Measurements from ENCODE around the gene PRRX1.

PRRX1 gene

DNA sequence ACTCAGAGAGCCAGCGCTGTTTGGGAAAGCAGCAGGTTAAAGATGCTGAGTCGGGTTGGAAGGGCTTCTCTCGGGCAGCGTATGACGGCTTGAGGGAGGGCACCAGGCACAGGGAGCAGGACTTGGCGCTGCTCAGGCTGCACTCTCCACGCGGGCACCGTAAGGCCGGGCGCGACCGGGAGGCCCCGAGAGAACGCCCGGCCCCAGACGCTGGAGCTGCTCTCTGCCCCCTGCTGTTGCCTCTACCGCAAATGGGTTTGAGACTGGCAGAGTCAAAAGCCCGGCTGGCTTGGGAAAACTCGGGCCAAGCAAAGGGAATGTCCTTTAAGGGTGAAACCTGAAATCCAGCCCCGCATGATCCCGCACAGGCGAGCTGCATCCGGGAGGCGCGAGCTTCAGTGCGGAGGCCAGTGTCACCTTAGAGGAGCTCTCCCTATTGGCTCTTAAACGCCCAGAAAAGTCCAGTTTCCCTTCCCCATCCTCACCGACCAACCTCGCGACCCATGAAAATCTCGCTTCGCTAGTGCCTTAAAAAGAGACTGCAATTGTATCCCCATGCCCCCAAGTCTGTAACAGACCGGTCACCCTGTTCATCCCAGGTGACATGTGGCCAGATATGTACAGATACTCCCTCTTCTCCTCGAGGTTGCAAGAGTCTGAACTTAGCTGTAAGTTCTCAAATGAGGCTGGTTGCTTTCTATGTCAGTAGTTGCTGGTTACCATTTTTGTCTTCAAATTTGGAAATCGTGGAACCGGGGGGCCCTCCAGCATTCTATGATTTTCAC is 1.1 kb downstream of the PRRX1 start:
- DNase-seq: no peak

DNA sequence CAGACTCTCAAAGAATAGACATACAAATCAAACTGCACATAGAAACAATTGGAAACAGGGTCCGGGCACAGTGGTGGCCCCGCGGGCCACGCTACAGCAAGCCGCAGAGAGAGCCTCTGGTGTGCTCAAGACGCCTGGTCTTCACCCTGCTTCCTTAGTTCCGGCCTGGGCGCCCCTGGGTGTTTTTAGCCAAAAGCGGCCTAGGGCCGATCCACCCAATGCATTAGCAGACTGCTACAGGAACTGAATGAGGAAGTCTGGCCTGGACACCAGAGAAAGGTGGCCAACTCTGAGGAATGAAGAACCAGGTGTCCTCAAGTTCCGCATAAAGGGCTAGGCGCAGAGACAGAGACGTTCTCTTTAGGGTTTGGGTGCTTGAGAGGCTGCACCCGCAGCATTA is 1.7 kb downstream of the PRRX1 start:
- DNase-seq: no peak

DNA sequence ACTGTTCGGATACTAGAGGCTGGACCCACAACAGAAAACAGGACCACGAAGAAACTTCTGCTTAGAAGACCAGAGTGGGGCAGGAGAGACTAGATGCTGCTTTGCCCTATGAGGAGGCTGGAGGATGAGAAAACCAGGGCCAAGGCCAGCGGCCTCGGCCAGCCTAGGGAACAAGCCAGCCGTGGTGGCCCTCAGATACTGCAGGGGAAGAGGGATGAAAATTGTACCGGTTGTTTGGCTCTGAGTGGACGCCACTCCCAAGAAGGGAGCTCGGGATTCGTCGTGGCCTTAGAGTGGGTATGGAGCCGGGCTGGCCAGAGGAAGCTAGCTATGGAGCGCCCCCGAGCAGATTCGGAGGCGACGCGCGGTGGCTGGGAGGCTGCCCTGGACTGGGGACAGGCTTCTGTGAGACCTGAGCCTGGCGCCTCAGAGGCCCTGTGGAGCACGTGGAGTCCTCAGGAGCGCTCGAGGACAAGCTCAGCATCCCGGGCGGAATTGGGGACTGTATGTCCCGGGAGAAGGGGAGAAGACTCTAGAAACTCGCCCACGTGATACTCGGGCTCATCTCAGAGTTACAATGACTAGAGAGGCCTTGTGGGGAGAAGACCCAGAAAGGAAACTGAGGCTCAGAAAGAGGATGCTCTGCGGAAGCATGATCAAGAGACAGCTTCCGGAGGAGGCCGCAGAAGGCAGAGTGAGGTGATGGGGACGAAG is 2.8 kb downstream of the PRRX1 start:
- DNase-seq: no peak

DNA sequence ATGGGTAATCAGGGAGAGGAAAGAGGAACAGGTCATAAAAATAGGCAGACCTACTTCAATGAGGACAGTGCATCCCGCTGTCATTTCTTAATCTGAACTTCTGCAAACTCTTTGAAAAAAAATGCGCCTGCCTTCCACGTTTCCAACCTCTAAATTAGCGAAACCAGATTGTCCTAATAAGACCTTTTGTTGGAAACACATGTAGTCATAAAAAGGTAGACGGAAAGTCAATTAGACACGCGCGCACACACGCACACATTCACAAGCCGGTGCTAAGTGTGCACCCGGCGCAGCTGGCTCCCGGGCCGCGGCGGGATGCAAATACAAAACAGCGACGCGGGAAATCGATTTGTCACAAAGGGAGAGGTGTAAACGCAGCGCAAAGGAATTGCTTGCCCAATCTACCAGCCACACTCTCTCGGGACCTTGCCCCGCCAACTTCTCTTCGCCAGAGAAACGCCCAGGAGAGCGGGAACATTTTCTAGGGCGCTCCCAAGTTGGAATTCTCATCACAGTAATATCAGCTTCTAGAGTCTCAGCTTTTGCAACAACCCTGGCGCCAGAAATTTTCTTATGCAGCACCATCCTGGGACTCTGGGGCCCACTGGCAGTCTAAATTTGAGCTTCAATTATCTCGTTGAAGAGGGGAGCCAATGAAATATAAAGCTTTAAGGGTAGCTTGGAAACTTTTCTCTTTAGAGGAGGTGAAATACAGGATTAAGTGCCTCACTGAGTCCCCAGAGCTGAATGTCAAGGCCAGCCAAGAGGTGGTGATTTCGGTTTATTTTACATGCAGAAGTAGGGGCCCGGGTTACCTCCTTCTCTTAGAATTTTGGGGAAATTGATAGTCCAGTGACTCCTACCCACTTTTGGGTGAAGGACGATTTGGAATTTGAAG is 4.5 kb downstream of the PRRX1 start:
- DNase-seq: no peak

DNA sequence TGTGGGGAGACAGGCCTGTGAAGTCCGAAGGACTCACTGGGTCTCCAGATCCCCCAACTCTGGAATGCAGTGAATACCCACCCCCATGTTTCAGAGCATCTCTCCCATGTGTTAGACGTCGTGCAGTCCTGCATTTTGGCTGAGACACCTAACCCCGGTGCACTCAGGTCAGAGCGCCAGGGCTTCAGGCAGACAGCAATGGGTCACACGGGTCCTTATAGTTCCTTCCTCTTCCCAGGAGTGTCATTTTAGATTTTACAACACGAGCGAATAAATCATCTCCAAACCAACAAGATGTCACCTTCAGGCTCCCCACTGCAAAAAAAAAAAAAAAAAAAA is 5.1 kb downstream of the PRRX1 start:
- no peak for DNase-seq

DNA sequence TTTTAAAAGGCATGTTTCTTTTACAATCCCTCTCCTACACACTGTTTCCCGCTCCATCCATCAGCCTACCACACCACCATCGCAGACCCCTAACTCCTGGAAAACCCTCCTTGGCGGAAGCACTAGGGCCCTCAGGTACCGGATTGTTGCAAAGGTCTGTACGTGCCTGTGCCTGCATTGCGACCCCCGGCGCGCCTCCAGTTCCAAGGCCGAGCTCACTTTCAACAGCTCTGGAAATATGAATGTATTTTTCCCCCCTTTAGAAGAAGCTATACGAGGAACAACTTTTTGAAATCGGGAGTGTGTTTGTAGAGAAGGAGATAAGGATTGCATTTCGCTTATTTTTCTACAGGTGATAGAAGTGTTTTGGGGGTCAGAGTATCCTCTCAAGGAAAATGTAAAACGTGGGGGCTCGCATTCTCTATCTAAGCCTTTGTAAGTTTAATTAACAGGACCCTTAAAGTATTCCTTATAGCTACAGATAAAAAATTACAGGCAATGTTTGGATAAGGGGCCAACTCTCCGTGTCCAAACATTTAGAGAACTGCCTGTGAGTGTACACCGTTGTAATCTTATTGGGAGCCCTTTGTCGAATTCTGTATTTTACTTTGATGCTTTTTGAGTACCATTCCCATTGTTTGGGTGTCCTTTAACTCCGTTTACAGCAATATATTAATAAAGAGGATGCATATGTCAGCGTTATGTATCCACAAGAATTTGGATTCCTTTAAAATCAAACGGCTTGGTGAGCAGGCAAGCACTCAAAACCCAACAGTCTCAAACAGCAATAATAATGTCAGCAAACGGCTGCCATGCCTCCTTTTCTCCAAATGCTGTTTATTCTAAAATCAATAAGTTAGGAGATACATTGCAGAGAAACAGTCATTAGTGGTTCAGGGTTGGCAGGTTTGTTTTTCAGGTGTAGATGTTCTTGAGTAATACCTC is 5.9 kb downstream of the PRRX1 start:
- DNase-seq: no peak

DNA sequence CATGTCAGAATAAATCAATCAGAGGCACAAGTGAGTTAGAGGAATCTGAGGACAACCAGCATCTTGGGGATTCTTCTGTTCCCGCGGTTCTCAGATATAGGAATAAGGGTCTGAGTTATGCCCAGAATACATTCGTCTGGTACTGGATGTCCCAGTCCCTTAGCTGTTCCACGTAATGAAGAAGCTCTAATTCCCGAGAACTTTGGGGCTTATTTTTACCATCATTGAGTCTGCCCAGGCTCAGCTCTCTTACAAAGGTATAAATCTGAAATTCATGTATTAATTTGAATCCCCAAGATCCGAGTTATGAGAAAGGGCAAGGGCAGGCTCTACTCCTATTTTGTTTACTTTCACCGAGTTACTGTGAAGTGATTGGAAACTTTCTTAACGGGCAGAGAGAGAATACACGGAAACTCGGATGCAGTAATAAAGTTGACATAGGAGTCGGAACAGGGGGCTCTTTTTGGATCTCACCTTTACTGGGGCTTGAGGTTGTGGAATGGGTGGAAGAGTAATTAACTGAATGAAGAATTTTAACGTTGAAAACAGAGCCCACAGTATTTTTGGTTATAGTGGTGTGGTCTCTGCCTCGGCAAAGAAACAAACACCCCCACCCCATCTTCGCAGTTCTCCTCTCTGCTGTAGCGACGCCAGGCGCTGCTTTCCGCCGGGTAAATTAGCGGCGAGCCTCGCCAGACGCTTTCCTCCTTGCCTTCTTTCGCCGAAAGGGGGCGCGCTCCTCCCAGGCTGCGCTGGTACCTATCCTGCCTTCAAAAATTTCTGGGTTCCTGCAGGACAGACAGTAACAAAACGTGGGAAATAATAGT is 7.1 kb downstream of the PRRX1 start:
- DNase-seq: no peak

DNA sequence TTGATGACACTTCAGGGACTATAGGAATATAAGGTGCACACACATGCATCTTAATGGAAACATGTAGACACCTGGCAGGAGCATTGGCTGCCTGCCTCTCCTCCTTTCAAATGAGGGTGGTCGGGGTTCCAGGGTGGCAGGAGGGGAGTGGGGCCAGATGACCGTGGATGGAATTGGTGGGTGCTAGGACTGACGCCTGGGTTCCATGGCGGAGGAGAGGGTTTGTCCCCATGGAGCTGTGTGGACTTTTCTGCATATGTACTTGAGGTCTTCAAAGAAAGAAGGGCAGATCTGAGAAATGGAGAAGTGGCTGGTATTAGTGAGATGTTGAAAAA is 7.7 kb downstream of the PRRX1 start:
- no peak for DNase-seq

DNA sequence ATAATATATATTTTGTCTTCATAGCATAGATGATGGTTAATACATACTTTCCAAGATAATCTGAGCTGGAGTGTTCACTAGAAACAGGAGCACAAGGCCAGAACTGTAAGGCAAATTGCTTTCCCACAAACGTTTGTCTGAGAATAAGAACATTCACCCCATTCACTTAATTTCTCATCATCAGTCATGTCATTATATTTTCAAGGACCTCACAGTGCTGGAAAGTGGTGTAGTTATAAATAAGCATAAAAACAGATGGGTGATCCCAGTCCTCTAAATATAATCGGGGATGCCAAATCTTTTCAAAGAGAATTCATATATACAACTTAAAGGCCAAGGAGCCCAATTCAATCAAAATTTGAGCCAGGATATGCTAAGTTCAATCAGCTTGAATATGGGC is 8.4 kb downstream of the PRRX1 start:
- no peak for DNase-seq

DNA sequence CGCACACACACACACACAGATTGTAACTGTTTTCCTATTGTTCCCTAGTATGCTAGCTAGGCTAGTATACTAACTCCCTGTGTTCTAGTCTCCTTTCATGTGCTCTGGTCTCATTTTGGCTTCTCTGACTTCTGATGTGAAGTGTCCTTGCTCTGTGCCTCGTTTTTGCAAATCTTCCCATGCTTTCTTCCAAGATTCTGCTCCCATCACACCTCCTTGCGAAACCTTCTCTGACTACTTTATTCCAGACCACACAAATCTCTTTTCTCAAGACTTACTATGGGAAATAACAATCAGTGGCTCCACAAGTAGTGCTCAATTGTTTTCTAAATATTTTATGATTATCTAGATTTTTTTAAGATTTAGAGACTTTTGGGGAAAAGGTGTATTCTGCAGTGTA is 10.3 kb downstream of the PRRX1 start:
- no peak for DNase-seq

DNA sequence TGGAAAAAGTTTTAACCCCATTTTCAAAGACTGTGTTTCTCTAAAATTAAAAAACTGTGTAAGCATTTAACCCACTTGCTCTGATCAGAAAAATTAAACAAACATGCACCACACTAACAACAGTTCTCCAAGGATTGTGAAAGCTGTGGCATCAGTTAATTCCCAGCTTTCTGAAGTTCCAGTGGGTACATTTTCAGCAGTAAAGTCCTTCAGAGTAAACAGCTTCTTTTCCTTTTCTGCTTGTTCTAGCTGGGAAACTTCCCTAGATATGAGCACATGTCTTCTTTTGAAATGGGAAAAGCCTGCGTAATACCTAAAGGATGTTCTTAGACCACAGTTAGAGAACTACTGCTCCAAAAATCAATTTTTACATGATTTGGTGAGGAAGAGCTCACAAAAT is 11.1 kb downstream of the PRRX1 start:
- no peak for DNase-seq

DNA sequence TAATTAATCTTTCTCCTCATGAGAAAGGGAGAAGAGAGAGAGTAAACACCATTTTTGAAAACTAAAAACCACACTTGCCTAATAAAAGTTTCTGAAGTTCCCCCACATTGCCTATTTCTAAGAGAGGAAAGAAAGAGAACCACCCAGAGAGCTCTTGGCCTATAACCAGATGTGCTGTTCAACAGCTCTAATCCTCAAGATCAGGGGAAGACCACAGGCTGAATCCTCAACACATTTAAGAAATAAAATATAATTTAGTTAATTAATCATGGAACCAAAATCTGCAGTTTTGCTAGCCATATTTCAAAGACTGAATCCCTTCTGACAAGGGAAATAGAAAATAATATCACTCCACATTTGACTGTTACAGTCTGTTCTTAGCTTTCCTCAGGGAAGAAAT is 11.9 kb downstream of the PRRX1 start:
- DNase-seq: no peak

DNA sequence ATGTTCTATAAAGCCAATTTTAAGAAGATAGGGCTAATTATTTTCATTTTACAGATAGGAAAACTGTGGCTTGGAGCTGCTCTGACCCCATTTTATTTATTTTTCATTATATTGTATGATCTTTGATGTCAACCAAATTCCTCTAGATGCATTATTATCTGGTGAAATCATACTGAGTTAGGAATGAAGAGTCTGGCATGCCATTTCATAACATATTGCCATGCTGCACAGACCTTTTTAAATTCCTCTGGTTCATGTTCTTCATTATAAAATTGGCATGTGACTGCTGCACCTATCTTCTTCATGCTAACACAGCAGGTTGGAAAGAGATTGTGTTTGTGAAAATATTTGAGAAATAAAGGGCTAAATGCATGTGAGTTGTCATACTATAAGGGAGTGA is 12.7 kb downstream of the PRRX1 start:
- DNase-seq: no peak

DNA sequence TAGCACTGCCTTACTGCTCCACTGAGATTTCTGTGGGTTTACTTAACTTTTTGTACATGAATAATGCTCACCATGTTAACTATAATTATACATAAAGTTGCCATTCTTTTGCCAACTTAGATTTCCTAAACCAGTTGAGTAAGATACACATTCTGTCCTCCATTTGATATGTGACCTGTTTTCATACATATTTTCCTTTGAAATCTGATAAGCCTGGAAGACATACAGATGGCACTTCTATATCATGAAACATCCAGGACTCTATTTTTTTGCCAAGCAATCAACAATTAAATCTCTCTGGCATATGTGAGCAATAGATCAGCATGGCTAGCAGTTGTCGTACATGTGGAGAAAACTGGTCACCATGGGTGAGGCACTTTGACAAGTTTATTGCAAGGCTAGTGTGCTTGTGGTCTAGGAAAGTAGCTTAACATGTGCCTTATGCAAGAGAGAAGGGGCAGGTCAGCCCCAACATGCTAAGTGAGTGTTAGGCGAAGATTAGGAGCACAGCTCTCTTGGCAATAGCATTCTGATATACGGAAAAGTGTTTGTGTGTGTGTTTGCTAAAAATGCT is 14.2 kb downstream of the PRRX1 start:
- no peak for DNase-seq

DNA sequence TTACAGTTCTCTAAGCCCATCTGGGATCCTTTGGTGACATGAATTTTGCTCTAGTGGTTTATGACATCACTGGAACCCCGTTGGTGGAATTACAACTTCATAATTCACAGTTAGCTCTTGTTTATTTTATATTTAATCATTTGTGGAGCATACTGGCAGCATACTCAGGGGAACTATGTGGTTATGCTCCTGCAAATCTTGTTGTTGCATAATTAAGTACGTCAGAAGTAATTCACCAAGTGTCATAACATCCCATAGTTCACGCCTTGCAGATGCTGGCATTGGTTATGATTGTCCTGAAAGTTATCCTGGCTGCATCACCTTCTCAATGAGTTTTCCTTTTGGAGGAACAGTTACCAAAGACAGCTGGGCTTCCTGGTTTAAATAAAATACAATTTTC is 16.5 kb downstream of the PRRX1 start:
- DNase-seq: no peak

DNA sequence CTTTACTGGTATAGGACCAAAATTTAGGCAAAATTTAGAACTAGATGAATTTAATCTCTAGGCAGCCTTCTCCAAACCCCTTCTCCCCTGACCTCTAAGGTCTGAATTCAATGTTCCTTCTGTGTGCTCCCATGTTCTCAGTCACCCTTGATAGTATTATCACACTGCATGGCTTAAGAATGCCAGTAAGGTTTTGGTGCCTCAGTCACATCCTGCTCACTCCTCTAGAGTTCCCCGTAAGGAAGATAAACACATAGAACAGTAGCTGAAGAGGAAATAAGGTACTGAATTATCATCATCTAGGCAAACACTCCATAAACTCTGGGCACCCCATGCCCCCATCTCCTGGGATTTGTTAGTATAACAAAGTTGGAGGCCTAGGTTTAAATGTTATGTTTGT is 18.2 kb downstream of the PRRX1 start:
- DNase-seq: no peak

DNA sequence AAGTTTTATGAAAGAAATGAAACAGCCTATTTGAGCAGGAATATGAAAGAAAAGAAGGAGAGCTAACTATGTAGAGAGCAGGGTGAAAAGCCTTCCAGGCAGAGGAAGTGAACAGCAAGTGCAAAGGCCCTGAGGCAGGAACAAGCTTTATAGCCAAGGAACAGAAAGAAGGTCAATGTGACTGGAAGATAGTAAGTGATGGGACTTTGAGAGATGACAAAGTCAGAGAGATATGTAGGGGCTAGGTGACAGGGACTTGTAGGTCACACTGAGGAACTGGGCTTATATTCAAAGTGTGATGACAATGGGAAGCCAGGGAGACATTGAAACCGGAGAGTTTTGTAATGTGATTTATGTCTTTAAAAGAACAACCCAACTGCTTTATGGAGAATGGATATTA is 18.9 kb downstream of the PRRX1 start:
- no peak for DNase-seq

DNA sequence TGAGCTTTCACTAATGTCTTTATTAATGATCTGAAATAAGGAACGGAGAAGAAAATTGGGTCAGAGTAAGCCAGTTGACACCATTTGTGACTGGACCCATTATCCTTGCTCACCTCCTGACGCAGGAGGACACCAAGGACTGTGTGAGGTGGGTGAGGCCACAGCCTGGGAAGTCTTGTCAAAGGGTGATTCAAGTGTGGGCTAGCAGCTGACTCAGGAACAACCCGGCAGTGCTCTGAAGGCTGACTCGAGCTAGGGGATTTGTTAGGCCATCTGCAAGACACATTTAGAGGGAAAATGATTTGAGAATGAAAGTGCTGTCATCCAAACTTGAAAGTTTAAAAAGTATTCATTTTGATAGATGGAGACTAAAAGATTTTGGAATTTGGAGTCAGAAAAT is 21.2 kb downstream of the PRRX1 start:
- no peak for DNase-seq

DNA sequence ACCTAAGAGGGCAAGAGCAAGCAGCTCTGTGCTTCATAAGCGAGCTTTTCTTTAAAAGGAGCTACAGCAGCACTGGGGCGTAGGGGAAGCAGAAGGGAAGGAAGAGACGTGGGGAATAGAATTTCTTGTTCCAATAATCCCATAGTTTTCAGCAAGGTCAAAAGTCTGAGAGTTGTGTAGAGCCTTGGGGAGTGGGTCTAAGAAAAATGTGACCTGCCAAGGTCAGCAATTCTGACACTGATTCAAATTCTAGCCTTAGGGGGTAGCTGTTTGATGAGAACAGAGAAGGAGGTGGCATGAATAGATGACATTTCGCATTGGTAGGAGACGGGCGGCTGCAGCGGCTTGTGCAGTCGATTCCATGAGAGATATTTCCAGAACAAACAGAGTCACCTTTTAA is 22.4 kb downstream of the PRRX1 start:
- no peak for DNase-seq

DNA sequence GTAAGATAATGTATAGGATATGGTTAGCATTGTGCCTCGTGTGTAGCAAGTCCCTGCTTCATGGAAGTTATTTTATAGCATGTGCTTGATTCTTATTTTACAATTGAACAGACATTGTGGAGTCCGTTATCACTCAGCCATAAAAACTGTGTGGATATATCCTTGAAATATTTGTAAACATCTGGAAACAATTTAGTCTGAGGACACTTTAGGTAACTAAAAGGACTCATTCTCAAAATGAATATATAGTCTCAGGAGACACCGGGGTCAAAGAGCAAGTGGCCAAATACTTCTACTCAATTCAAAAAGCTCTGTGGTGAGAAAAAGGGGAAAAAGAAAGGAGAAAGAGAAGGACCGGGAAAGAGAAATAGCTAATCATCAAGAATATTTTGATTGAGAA is 23.7 kb downstream of the PRRX1 start:
- no peak for DNase-seq

DNA sequence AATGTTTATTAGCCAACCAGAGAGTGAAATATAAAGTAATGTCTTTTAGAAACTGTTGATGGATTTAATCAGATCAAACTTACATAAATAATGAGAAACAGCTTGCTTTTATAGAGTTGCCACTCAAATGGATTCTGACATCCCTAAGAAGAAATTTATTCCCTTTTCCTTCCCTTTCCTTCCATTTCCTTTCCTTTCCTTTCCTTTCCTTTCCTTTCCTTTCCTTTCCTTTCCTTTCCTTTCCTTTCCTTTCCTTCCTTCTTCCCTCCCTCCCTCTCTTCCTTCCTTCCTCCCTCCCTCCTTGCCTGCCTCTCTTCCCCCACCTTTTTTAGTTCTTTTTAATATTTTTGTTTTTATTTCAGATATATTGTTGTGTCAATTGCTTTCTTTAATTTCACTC is 27.3 kb downstream of the PRRX1 start:
- DNase-seq: no peak

Data from CD4-positive, alpha-beta T cell treated with Interleukin-10 for 1 hour (primary cell).